SJSA1 (cell line): Measurements from ENCODE around the gene WRAP73. TPM values are rescaled to one million over a fixed set of nuclear protein-coding genes. Genes with fewer than 3 reads are reported as not detected.

Source experiments
- DNase-seq, 2 experiments: peaks; one replicate each; pipeline ENCODE4 v3.0.0-alpha.2; 2015 to 2020; ENCODE audit warnings: low spot score in 2 of 2, low read depth in 1 of 2
- H3K27ac ChIP-seq: fragments of 250-450 bp; sonication (Bioruptor Pico); 2 replicates; pipeline ENCODE4 v1.5.1; 2020; ENCODE audit warnings: mild to moderate bottlenecking, moderate library complexity
- H3K27me3 ChIP-seq: fragments of 250-450 bp; sonication (Bioruptor Pico); replicated peaks from 2 replicates; pipeline ENCODE4 v1.5.1; 2020; ENCODE audit warnings: mild to moderate bottlenecking, moderate library complexity
- H3K36me3 ChIP-seq: fragments of 250-450 bp; sonication (Bioruptor Pico); 2 replicates; pipeline ENCODE4 v1.5.1; 2020; ENCODE audit warnings: mild to moderate bottlenecking
- H3K4me1 ChIP-seq: fragments of 250-450 bp; sonication (Bioruptor Pico); replicated peaks from 2 replicates; pipeline ENCODE4 v1.6.1; 2021; ENCODE audit warnings: mild to moderate bottlenecking
- H3K4me3 ChIP-seq: fragments of 250-450 bp; sonication (Bioruptor Pico); 2 replicates; pipeline ENCODE4 v1.5.1; 2020; ENCODE audit warnings: mild to moderate bottlenecking
- H3K9me3 ChIP-seq: fragments of 250-450 bp; sonication (Bioruptor Pico); replicated peaks from 2 replicates; pipeline ENCODE4 v1.5.1; 2020; ENCODE audit warnings: mild to moderate bottlenecking
- total RNA-seq: library from RNA; depleted of rRNA; stranded (reverse); fragments of >200 nt; shearing (Covaris generic); gene quantifications from 2 replicates; pipeline ENCODE4 v1.2.3, GENCODE V29; 2014

Gene WRAP73
- total RNA-seq, 1 experiment from 2014 or later, result 23.7 TPM

GRCh38 chr1:3641046-3641760, 8.7 kb downstream of the WRAP73 start:
- no peak overlapping the region for H3K27ac ChIP-seq
- peaks cover 40% of the 10 kb centered on the region for H3K36me3 ChIP-seq
- no peaks in the 10 kb centered on the region for H3K27me3 ChIP-seq
- no peak for DNase-seq
- no peak overlapping the region for H3K4me3 ChIP-seq
- H3K4me1 ChIP-seq, result no peaks in the 10 kb centered on the region
- no peaks in the 10 kb centered on the region for H3K9me3 ChIP-seq

GRCh38 chr1:3640121-3640837, 9.6 kb downstream of the WRAP73 start:
- DNase-seq, result no peak
- Histone ChIP-seq H3K27ac (no peak overlapping the region), H3K36me3 (peaks cover 39% of the 10 kb centered on the region)

GRCh38 chr1:3639397-3639911, 10.4 kb downstream of the WRAP73 start:
- H3K27ac ChIP-seq, result no peak overlapping the region
- H3K27me3 ChIP-seq, result no peaks in the 10 kb centered on the region
- H3K36me3 ChIP-seq, result peaks cover 43% of the 10 kb centered on the region
- H3K4me3 ChIP-seq, result no peak overlapping the region
- no peak for DNase-seq
- H3K9me3 ChIP-seq, result no peaks in the 10 kb centered on the region
- H3K4me1 ChIP-seq, result no peaks in the 10 kb centered on the region

More at GRCh38 chr1:3640121-3640837, 9.6 kb downstream of the WRAP73 start:
- no peak overlapping the region for H3K4me3 ChIP-seq
- no peaks in the 10 kb centered on the region for H3K4me1 ChIP-seq
- H3K27me3 ChIP-seq, result no peaks in the 10 kb centered on the region
- no peaks in the 10 kb centered on the region for H3K9me3 ChIP-seq

- H3K9me3 ChIP-seq, result no peaks in the 10 kb centered on the region
These were observed 11.2 kb downstream of the WRAP73 start for GRCh38 chr1:3638676-3639075.

GRCh38 chr1:3638027-3638426, 11.9 kb downstream of the WRAP73 start:
- H3K27me3 ChIP-seq, result no peaks in the 10 kb centered on the region
- no peak overlapping the region for H3K4me3 ChIP-seq
- no peaks in the 10 kb centered on the region for H3K4me1 ChIP-seq
- H3K36me3 ChIP-seq, result peaks cover 45% of the 10 kb centered on the region
- no peak for DNase-seq
- no peak overlapping the region for H3K27ac ChIP-seq
- no peaks in the 10 kb centered on the region for H3K9me3 ChIP-seq

More at GRCh38 chr1:3638676-3639075, 11.2 kb downstream of the WRAP73 start:
- no peaks in the 10 kb centered on the region for H3K27me3 ChIP-seq
- H3K27ac ChIP-seq, result no peak overlapping the region
- peaks cover 45% of the 10 kb centered on the region for H3K36me3 ChIP-seq
- H3K4me3 ChIP-seq, result no peak overlapping the region
- no peaks in the 10 kb centered on the region for H3K4me1 ChIP-seq
- no peak for DNase-seq

DNA sequence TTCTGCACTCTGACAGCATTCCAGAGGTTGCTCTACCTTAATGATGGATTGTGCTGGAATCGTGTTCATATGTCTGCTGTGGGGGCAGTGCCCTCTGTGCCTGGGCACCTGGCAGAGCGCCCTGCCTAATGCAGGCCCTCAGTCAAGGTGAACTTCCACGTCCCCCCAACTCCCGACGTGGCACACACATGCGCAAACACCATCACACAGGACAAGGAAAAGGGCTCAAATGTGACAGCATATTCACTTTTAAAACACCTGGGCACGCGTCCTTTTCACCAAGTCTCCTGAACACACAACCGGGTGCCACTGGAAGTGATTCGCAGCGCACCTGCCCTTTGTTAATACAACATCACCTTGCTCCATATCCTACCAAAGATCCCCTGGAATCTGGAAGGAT, 13.4 kb downstream of the WRAP73 start:
- peaks cover 51% of the 10 kb centered on the region for H3K36me3 ChIP-seq
- H3K4me1 ChIP-seq, result no peaks in the 10 kb centered on the region
- H3K27me3 ChIP-seq, result no peaks in the 10 kb centered on the region
- no peaks in the 10 kb centered on the region for H3K9me3 ChIP-seq
- no peak overlapping the region for H3K4me3 ChIP-seq
- no peak for DNase-seq
- no peak overlapping the region for H3K27ac ChIP-seq

DNA sequence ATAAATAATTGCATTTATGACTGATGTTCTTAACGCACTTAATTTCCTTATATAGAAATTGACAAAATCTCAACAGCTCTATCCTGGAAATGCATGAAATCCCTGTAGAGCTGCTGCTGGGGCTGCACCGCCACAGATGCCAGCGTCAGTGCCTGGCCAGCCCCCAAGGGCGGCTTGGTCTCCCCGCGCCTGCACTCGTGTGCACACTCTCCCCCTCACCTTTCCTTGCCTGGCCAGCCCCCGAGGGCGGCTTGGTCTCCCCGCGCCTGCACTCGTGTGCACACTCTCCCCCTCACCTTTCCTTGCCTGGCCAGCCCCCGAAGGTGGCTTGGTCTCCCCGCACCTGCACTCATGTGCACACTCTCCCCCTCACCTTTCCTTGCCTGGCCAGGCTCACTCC, 13.8 kb downstream of the WRAP73 start:
- H3K27me3 ChIP-seq, result no peaks in the 10 kb centered on the region
- no peaks in the 10 kb centered on the region for H3K4me1 ChIP-seq
- H3K27ac ChIP-seq, result no peak overlapping the region
- peaks cover 54% of the 10 kb centered on the region for H3K36me3 ChIP-seq
- no peak overlapping the region for H3K4me3 ChIP-seq
- no peak for DNase-seq
- no peaks in the 10 kb centered on the region for H3K9me3 ChIP-seq

DNA sequence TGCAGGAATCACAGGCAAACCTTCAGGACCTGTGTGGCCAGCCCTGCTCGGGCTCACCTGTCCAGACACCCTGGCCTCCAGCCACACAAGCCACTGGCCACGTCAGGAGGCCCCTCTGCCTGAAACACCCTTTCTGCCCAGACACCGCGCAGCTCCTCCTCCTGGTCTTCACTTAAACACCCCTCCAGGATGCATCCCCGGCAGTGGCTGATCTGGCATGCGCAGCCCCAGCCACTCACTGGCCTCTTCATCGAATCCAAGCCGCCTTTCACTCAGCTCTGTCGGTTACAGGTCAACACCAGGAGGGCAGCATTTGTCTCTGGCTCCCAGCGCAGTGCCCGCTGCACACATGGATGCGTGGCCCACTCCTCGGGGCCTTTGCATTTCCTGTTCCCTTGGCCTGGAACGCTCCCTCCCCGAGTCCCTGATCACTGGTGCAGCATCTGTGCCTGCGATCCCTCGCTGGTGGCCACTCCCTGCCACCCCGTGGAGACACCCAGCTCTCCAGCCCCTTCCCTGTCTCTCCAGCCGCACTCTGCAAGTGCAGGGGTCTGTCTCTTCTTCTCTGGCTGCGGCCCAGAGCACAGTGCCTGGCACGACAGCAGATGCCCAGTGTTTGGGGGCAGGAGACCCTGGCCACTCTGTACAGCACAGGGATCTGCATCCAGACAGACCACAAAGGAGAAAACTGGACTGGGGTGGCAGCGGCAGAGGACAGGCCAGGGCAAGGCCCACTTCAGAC, 15.7 kb downstream of the WRAP73 start:
- H3K36me3 ChIP-seq, result peaks cover 66% of the 10 kb centered on the region
- no peak overlapping the region for H3K27ac ChIP-seq
- H3K4me1 ChIP-seq, result no peaks in the 10 kb centered on the region
- no peaks in the 10 kb centered on the region for H3K27me3 ChIP-seq
- H3K4me3 ChIP-seq, result no peak overlapping the region
- no peak for DNase-seq
- no peaks in the 10 kb centered on the region for H3K9me3 ChIP-seq

DNA sequence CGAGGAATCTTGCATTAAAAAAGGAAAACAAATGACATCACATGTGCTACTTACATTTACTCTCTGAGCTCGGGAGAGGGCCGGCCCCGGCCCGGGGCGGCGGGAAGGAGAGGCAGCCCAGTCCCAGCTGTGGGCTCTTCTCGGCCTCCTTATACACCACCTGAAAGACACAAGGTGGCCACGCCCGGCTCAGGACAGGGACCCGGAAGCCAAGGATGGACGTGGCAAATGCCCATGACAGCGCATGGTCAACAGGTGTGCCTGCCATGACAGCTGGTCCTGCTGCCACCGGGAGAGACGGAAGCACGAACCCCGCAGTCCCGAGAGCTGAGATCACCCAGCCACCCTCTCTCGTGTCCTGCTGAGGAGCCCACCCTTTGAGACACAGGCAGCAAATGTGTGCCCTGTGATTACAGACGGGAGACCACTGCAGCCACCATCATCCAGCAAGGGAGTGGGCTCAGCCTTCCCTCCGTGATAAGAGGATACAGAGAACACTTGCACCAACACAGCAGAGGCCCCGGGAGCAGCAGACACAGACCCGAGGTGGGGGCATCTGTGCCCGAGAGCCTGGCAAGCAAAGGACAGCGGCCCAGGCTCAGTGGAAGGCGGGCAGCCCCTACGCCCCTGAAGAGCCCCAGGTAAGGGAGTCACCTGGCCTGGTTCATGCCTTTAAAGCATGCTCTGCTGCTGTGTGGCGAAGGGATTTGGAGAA, 16.4 kb downstream of the WRAP73 start:
- no peaks in the 10 kb centered on the region for H3K9me3 ChIP-seq
- no peak for DNase-seq
- no peak overlapping the region for H3K27ac ChIP-seq
- H3K36me3 ChIP-seq, result peaks cover 69% of the 10 kb centered on the region
- H3K4me3 ChIP-seq, result no peak overlapping the region
- no peaks in the 10 kb centered on the region for H3K4me1 ChIP-seq
- no peaks in the 10 kb centered on the region for H3K27me3 ChIP-seq

DNA sequence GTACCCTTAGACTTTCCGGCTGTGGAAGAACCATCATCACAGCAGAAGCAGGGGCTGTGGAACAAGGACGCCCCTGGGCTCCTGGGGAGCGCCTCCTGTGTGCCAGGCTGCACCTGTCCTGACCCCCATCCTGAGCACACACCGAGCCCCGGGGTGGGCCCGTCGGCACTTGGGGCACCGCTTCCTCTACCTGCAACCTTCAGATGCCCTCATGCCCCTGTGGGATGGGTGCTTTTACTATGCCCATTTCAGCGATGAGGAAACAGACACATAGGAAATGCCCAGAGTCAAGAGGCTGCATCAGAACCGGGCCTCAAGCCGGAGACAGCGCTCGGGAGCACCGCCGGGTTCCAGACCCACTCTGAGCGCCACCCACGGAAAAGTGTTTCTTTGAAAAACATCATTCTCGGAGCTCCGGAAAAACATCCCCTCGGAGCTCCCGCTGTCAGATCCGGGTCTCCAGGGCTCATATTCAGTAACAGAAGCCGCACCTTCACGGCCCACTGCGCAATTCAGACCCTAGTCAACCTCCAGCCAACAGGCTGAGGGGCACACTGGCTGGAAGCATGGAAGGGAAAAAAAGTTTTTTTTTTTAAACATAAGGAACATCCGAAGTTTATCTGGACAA, 17.1 kb downstream of the WRAP73 start:
- Histone ChIP-seq H3K9me3 (no peaks in the 10 kb centered on the region), H3K4me3 (no peak overlapping the region), H3K4me1 (no peaks in the 10 kb centered on the region), H3K27me3 (no peaks in the 10 kb centered on the region), H3K27ac (no peak overlapping the region), H3K36me3 (peaks cover 69% of the 10 kb centered on the region)
- no peak for DNase-seq

DNA sequence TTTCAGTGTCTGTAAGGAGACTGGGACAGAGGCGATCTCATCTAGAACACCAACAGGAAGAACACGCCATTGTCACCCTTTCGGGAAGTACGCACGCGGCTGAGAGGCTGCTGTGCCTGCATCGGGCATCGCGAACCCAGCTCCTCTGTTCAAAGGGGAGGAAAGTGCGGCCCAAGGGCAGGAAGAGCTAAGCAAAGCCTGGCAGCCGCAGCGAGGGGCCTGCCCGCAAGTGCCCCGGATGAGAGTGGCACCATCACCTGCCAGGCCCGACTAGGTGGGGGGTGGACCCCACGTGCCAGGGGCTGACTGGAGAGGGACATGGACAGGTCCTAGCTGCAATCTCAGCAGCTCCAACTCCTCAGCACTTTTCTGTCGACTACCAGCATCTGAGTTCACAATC, 17.6 kb downstream of the WRAP73 start:
- no peaks in the 10 kb centered on the region for H3K4me1 ChIP-seq
- H3K36me3 ChIP-seq, result peaks cover 69% of the 10 kb centered on the region
- DNase-seq, result no peak
- H3K27me3 ChIP-seq, result no peaks in the 10 kb centered on the region
- no peak overlapping the region for H3K27ac ChIP-seq
- no peak overlapping the region for H3K4me3 ChIP-seq
- no peaks in the 10 kb centered on the region for H3K9me3 ChIP-seq

- Histone ChIP-seq H3K27me3 (no peaks in the 10 kb centered on the region), H3K27ac (no peak overlapping the region), H3K4me3 (no peak overlapping the region), H3K4me1 (no peaks in the 10 kb centered on the region), H3K36me3 (peaks cover 69% of the 10 kb centered on the region), H3K9me3 (no peaks in the 10 kb centered on the region)
- no peak for DNase-seq
These were observed 18.3 kb downstream of the WRAP73 start for GRCh38 chr1:3631320-3632260.
